GM18873 (cell line): Measurements from ENCODE around the gene TM6SF1.
"Not testable (repeated sequence)": the region's sequence is repeated elsewhere in the genome, so short reads cannot be mapped to it uniquely, and the experiment has no call there.

ENCODE experiments used
- ATAC-seq: cut with Tn5 transposase; IDR thresholded peaks from one replicate; pipeline ENCODE4 v1.9.1; 2021; ENCODE audit warnings: mild to moderate bottlenecking, moderate library complexity, moderate number of reproducible peaks; ENCODE audit not compliant: unreplicated experiment, low FRiP score

The TM6SF1 gene

DNA sequence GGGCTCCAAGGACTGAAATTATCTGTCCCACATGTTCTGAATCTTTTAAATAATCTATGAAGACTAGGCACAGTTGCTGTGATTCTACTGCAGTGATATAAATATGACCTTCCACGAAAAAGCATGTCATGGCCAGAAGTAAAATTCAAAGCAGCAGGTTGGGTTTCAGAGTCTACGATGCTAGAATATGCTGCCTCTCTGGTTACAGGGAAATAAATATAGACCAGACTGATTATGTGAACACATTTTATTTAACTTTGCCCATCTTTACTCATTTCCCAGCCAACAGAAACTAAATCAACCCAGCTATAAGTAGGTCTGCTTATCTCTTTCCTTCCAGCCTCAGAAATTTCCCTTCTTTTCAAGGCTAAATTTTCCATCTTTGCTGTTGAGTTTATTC lies 19.9 kb upstream of the TM6SF1 start:
- no peak for ATAC-seq

DNA sequence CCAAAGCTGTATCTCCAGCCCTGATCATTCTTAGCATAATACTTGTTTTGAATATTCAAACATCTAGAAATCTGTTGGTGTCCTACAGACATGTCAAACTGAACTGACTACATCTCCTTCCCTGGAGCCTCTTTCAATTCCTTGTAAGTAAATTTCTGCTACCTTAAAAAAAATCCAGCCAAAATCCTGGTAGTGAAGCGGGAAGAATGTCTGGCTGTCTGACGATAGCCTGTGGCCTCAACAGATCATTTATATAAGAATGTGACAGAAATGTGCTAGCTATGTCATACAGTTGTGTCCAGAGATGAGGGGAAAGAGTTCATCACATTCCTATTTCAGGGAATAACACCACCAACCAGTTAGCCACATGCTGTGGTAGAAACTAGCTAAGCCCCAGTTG lies 18.6 kb upstream of the TM6SF1 start:
- ATAC-seq, result no peak

DNA sequence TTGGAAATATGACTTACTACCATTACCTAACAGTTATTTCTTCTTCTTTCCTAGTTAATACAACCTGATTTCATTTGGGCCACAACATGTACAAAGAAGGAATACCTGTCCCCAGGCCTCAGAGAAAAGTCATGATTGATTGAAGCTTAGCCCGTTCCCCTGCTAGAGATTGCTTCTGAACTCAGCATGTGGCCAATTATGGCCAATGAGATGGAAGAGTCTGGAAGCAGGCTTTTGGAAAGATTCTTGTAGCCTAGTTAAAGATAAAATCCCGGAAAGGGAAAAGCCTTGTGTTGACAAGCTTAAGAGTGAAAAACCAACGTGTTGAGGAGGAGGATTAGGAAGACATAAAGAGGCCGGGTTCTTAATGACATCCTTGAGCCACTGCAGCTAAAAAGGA lies 17.0 kb upstream of the TM6SF1 start:
- no peak for ATAC-seq

DNA sequence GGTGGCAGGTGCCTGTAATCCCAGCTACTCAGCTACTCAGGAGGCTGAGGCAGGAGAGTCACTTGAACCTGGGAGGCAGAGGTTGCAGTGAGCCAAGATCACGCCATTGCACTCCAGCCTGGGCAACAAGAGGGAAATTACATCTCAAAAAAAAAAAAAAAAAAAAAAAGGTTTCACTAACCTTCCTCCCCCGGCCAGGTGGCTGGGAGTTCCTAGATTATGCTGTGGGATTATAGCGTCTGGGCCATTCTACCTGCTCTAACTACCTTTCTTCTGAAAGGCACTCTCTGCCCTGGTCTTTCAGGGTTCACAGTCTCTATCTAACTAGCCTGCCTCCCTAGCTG lies 15.5 kb upstream of the TM6SF1 start:
- not testable (repeated sequence) for ATAC-seq

DNA sequence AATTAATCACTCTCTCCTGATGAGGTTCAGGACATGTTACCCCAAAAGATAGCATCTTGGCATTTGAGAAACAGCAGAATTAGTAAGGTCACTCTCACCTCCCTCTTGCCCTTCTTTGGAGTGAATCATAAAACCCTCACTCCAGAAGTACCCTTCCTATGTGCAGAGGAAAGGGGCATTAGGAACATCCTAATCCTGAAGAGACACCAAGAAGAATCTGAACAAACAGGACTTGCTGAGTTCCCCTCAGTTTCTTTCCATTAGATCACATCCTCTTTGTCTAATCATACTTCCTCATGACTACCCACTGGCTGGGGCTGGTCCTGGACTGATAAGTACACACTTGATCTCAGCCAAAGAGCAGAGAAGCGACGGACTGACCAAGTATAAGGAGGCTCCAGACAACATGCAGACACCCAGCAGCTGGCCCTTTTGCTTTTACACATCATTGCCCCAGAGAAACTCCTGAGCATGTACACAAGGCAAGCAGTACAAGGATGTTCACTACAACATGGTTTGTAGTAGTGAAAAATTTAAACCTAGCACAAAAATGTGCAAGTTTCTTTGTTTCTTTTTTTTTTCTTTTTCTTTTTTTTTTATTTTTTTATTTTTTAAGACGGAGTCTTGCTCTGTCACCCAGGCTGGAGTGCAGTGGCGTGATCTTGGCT lies 15.0 kb upstream of the TM6SF1 start:
- no peak for ATAC-seq

DNA sequence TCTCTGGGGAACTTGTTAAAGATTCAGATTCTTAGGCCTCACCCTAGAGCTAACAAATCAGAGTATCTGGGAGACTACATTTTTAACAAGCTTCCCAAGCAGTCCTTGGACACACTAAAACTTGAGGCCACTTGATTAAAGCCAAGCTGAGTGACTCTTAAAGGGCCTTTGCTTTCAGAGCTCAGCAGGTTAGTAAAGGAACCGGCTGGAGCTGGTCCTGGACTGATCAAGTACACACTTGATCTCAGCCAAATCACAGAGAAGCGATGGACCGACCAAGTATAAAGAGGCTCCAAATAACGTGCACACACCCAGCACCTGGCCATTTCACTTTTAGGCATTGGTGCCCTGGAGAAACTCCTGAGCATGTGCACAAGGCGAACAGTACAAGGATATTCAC lies 12.9 kb upstream of the TM6SF1 start:
- no peak for ATAC-seq

DNA sequence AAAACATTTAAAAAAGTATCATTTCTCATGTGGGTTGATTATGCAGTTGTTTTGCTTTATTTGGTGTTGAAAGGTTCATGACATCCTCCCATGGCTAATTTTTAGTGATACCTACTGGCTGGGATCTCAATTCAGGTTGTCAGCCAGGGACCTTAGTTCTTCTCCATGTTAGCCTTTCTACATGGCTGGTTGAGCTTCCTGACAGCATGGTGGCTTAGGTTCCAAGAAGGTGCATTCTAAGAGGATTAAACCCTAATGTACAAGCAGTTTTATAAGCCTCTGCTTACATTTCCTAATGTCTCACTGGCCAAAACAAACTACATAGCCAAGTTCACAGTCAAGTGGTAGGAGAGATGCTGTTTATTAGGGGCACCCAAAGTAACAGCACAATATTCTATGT lies 9.4 kb upstream of the TM6SF1 start:
- ATAC-seq, result no peak

DNA sequence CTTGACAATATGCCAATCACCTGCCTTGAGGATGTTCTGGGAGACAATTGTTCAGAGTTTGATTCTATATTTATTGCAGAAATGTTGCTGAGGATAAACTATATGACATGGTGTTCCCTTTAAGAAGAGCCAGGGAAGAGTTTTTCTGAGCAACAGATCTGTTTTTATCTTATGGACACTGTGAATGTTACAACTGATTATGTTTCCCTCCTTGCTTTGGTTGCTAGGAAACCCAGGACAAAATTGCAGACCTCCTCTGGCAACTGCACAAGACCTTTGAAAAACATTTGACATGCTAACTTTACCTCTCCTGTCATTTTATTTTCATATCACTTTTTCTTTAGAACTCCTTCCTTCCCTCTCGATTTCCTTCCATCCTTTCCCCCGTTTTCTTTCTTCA lies 8.2 kb upstream of the TM6SF1 start:
- no peak for ATAC-seq

DNA sequence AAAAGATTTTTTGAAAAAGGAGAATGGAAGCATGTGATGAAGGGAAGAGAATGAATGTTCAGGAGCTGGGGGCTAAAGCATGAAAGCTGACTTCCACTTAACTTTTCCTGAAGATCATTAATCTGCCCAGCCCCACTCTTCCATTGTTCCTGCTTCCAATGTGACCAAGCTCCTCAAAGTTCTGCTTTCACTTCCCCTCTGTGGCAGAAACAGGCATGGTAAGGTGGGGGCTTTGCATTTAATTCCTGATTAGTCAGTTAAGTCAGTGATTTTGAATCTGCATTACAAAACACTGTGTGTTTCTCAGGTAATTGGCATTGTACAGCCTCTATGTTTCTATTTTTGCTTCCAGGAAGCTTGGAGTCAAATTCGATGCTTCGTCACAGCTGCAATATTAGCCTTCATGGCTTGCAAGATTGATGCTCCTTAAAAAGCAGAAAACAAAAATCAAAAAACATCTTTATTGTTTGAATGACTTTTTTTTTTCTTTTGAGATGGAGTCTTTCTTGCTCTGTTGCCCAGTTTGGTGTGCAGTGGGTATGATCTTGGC lies 7.3 kb upstream of the TM6SF1 start:
- ATAC-seq, result no peak

DNA sequence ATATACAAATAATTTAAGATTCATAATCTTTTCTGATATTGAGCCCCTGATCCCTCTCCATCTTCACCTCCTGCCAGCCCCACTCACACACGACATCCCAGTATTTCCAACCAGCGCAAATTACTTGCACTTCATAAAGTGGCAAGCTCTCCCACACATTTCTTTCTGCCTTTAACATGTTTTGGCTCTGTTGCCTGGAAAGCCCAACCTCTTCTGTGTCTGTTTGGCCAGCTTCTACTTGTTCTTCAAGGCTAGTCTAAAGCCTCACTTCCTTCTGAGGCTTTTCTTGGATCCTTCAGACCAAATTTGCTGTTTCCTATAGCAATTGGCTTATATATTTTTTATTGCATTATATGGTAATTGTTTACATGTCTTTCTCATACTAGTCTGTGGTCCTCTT lies 5.1 kb upstream of the TM6SF1 start:
- no peak for ATAC-seq

DNA sequence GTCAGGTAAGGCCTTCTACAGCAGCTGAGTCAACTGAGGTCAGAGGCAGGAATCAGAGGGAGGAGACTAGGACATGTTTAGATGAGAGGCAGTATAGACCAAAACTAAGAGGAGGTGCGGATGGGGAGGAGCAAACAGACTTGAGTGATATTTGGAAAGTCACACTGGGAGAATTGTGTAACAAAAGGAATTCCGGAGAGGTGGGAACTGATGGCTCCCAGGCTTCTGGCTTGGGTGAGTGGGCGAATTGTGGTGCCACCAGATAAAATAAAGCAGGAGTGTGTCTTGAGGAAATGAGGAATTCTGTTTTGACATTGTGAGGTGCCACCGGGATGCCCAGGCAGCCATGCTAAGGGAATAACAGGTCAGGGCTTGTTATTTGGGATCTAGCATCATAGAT lies 3.3 kb upstream of the TM6SF1 start:
- no peak for ATAC-seq

DNA sequence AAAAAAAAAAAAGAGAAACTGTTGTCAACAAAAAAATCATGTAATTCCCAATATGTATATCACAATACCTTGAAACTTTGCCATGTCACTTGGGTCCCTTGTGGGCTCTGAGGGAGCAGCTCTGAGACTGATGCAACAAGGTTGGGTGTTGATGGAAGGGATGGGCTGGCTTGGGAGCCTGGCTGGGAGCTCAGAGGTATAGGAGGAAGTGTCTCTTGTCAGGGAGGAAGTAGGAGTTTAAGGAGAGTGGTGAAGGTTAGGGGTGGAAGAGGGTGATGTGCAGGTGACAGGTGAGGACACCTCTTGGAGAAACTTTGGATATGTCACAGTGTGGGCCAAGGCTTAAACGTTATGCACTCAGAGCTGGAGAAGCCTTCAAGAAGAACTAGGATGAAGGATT lies 2.0 kb upstream of the TM6SF1 start:
- no peak for ATAC-seq

DNA sequence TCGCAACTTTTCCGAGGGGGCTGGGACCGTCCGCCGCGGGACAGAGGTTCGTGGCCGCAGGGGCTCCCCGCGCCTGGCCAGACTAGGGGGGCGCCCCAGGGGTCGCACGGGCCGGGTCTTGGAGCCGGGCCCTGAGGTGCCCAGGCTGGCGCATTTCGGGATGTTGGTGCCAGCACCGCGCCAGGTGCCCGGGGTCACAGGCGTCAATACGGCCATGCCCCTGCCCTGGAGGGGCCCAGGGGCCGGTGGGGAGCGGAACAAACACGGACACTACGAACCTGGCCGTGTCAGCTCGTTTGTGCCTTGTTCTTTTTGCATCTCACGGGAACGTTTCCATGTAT lies 366 bp downstream of the TM6SF1 start:
- ATAC-seq, result no peak

DNA sequence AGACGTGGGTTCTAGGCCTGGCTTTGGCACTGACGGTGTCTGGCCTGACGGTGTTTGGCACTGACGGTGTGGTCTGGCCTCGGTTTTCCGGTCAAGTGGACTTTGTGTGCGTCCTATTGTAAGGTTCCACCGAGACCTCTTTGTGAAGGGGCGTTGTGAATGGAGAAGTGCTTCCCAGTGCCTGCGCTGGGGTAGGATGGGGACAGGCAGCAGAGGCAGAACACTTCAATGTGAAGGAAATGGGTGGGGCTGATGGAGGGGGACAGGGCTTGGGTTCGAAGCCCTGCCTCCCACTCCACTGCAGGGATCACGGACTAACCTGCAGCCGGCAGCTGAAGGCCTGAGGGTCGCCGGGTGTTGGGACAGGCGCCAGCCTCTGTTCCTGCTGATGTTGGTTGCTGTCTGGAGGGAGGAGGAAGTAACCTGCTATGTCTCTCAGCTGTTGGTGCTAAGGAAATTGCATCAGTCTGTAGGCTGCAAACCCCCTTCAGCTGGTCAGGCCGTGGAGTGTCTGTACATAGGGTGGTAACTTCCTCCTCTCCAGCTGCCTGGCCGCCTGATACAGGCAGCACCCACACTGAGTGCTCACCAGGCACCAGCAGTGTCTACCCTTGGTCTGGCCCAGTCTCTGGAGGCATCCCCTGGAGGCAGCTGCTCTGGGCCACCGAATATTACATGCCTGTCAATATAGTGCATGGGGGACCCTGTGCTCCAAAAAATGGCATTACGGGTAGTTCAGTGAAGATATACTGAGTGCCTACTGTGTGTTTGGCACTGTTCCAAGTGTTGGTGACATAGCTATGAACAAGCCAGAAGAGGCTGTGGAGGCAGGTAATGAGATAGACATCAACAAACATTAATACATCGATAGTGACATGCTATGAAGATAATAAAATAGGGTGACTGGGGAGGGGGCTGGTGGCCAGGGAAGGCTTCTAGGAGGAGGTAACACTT lies 1.1 kb downstream of the TM6SF1 start:
- ATAC-seq, result peak; percentile 50

DNA sequence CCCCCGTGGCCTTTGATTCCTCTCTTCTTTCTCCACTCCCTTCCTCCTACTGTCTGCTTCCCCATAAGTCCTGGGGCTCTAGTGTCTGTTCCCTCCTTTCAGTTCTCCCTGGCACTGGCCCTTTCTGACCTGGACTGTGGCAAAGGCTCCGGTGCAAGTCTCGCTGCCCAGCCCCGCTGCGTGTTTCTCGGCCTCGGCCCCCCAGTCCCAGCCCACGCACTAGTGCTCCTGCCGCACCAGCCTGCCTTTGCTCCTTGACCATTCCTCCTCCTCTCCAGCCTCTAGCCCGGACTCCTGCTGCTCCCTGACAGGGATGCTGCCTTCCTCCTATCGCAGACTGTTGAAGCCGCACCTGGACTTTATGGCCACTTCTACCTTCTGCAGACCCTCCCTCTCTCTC lies 2.1 kb downstream of the TM6SF1 start:
- no peak for ATAC-seq

DNA sequence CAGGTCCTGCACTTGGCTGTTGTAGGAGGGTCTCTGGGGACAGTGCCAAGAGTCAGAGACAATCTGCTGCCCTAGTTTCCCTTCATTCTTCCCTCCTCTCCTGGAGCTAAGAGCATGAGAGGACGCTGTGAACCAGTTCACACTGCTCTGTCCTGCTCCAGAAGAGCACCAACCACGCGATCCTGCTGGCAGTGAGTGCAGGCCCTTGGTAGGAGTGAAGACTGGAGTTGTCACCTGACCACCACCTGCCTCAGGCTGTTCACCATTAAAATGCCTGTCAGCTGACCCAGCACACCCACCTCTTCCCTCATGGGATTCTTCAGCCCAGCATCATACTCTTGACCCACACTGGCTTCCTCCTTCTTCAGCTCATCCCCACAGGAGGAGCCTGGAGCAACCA lies 2.9 kb downstream of the TM6SF1 start:
- no peak for ATAC-seq

DNA sequence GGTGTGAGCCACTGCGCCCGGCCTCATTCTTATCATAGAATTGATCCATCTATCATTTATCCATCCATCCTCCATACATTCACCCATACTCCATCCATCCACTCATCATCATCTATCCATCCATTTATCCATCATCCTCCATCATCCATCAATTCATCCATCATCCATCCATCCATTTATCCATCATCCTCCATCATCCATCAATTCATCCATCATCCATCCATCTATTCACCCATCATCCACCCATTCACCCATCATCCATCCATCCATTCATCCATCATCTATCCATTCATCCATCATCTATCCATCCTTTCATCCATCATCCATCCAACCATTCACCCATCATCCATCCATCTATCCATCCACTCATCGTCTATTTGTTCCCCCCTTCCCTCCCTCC lies 3.7 kb downstream of the TM6SF1 start:
- ATAC-seq, result no peak

DNA sequence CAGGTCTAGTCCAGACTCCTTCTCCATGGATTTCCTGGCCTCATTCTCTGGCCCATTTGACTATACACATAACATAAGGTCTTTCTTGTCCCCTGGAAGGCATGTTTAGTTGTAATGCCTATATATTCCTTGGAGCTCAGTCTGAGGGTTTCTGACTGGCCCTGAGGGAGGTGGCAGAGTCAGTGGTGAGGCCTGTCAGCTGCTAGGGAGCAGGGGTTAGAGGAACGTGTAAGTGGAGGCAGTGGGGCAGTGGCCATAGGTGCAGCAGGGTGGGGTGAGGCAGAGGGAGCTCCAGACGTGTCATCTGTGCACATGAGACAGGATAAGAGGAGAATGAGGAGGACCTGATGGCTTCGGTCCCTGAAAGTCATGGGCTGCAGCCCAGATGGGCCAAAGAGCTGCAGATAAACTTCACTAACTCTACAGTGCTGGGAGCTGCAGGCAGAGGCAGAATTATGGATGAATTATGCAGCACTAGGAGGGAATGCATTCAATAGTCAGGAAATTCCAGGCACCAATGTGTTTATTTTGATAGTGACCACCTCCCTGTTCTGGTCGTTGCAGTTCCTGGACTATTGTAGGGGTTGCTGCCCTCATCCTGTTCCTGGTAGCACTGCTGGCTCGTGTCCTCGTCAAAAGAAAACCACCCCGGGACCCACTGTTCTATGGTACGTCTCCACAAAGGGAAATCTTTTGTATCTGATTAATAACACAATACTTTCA lies 4.9 kb downstream of the TM6SF1 start:
- ATAC-seq, result no peak

DNA sequence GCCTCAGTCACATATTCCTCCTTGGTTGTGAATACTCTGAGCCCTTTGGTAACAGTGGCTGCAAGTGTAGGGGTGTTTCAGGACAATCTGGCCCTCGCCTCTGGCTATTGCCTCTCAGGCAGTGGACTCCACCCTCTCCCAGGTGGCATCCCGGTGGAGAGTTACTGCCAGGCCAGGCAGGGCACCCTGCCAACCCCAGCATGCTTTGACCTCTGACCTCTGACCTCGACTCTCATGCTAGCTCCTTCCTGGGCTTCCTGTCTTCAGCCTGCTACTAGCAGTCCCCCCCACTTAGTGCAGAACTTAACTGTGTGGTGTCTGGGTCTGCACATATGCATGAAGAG lies 5.5 kb downstream of the TM6SF1 start:
- no peak for ATAC-seq

DNA sequence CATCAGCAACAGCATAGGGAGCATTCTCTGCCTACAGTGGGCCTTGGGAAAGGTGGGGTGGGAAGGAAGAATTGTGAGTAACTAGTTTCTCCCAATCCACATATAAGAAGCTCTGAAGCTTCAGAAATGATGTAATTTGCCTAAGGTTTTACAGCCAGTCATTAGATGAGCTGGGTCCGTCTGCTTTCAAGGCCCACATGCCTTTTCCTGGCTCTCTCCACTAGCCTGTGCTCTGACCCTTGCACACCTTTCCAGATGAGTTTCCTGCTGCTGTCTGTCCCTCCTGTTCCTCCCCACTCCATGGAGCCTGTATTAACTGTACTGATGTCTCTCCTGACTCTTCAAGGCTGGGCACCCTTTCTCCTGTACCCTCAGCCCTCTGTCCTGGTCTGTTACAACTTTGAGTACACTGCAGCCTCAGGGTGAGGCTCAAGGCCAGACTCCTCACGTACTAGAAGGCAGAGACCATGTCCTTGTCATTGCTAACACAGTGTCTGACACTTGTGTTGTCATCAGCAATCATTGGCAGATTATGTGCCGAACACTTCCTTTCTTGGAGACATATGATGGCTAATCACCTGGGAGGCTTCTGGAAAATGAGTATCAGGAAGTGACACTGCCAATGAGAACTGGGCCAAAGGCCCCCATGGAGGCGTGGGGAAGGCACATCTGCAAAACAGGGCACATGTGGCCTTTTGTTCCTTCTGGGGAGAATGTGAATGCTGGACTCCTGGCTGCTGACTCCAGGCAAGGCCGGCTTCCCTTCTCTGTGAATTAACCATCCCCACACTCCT lies 6.6 kb downstream of the TM6SF1 start:
- no peak for ATAC-seq

DNA sequence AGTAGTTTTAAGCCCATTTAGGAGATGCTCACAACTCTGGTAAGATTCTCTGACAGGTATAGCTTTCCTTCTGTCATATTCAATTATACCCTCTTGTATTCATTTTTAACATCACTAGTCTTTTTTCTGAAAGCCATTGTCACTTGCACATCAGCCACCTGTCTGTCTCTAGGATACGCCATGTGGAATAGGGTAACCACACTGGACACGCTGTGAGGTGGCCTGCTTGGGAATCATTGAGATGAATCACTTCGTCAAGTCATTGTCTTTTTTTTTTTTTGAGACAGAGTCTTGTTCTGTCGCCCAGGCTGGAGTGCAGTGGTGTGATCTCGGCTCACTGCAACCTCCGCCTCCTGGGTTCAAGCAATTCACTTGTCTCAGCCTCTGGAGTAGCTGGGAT lies 7.4 kb downstream of the TM6SF1 start:
- ATAC-seq, result no peak
